NCI-H446 treated with DMSO at 0.1 percent for 48 hours (cell line): ENCODE data around the gene SCAMP2.

Experiments used
- DNase-seq: peaks from one replicate; lab custom pipeline; 2025; lab: John Stamatoyannopoulos, UW

SCAMP2 gene

DNA sequence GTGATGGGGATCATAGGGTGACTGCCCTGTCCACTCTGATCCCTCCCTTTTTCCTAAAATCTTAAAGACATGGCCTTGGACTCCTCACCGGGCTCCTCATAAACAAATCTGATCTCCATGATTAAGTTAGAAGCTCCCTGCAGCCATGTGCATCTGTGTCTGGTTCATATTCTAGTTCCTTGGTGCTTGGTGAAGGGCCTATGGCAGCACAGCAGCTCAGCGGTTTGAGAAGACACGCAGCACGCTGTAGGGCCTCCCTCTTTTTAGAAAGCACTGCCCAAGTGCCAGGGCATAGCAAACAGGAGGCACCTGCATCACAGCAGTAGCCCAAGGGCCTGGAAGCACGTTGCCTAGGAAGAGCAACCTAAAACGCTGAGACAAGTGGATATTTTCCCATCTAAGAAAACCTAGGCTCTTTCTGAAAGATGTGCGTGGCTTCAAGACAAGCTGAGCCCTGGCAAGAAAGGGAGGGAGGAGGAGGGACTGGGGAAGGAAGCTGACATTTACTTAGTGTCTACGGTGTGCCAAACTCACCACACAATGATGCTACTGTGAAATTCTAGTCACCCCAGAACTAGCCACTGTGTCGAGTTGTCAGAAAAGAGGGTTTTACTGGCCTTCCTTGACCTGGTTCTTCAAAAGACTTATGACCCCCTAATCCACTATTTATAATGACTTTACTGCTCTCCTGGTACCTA, 15.3 kb downstream of the SCAMP2 start:
- no peak for DNase-seq

DNA sequence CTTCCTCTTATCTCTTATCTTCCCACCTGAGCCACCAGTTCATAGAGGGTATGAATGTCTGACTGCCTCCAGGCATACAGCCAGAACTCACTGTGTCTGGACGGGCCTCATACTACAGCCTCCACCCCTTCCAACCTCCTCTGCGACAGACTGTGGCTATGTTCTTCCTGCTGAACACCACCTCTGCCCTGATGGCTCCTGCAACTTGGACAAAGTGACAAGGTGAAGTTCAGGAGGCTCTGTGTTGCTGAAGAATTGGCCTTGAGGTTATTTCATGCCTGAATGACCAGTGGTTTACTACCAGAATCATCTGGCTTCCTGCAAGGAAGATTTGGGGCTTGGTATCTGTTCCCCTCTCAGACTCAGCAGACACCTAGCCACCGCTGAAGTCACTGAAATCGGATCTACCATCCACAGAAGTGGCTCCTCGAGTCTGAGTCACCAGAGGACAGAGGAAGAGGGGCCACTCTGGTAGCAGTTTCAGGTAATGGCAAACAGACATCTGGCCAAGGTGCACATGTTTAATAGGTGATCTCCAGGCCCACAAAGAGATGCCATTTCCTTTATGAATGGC, 16.0 kb downstream of the SCAMP2 start:
- no peak for DNase-seq

DNA sequence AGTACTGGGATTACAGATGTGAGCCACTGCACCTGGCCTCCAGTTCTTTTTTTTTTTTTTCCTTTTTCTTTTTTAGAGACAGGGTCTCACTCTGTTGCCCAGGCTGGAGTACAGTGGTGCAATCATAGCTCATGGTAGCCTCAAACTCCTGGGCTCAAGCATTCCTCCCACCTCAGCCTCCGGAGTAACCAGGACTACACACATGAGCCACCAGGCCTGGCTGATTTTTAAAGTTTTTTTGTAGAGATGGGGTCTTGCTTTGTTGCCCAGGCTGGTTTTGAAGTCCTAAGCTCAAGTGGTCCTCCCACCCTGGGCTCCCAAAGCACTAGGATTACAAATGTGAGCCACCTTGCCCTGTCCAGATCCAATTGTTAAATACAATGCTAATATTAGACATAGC, 16.6 kb downstream of the SCAMP2 start:
- no peak for DNase-seq

DNA sequence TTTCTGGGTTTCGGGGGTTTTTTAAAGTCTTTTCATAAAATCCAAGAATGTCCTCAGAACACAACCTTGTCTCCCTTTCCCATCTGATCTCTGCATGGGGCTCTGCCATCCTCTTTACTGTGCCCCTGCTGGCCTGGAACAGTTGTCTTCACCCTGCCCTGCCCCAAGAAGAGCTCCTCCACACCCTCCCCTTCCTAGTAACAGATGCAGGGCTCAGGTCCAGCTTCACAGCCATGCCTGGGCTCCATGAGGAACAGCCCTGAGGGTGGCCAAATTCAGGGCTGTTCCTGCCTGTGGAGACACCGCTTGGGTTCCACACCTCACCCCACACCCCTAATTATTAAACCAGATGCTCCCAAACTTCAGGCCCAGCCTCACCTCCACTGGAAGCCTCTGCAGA, 17.3 kb downstream of the SCAMP2 start:
- DNase-seq, result no peak

DNA sequence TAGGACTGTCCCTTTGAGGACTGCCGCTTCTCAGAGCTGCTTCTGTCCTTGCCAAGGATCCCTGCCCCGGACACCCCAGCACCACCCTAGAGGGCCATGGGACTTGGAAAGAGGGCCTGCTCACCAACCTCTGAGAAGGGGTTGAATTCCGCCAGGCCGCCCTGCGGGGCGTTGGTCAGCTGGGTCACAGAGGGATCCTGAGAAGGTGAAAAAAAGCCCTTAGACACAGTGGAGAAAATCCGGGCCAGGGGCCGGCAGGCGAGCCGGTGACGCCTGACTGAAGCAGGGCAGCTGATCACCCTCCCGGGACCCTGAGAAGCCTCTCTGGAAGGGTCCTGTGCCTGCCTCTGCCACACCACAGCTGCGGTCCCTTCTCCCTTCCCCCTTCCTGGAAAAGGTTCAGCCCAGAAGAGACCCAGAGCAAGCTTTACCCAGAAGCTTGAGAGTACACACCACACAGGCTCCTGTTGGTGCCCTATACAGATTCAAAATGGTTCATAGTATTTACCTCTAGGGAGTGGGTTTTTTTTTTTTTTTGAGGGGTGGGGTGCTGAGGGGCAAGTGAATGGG, 18.6 kb downstream of the SCAMP2 start:
- no peak for DNase-seq

DNA sequence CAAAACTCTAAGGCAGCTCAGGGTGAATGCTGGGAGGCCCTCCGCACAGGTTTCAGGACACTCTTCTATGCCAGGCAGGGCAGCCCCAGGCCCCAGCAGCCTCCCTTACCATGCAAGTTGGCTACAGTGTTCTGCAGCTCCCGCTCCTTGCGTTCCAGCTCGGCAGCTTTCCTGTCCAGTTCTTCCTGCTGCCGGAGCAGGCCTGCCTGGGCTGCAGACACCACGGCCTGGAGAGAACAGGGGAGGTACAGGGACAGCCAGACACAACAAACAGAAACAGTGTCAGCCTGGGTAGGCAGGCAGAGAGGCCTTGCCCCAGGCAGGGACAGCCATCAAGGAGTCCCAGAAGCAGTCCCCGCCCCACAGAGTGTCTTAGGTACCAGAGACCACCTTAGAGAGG, 21.2 kb downstream of the SCAMP2 start:
- no peak for DNase-seq

DNA sequence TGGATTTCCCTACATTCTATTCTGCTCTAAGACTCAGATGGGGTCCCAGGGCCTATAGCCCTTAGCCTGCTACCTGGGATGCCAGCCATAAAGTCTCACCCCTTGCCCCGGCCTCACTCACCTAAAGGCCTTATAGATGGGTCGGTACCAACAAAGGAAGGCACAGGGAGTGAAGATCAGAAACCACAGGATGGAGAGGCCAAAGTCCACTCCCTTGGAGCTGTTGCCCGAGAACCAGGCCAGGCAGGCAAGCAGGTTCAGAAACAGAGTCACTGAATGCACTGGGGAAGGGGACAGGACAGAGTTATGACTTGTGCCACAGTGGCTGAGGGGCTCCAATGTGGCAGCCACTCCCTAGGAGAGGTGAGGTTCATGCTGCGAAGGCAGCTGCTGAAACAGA, 22.8 kb downstream of the SCAMP2 start:
- DNase-seq, result no peak

DNA sequence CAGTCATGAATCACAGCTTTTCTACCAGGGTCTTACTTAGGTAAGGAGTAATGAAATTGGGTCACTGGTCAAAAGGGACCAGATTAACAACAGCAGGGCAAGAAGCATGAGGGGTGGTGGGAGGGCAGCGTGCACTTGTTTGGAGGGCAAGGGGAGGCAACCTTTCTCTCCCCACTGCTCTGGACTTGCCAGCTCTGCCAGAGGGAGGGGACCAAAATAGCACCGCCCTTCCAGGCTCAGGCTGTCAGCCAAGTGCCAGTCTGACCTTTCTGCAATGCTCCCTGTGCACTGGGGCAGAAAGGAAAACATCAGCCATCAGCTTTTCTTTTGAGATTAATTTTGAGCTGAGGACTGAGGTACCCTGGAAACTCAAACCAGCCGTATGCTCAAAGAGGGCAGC, 25.7 kb downstream of the SCAMP2 start:
- DNase-seq, result no peak

DNA sequence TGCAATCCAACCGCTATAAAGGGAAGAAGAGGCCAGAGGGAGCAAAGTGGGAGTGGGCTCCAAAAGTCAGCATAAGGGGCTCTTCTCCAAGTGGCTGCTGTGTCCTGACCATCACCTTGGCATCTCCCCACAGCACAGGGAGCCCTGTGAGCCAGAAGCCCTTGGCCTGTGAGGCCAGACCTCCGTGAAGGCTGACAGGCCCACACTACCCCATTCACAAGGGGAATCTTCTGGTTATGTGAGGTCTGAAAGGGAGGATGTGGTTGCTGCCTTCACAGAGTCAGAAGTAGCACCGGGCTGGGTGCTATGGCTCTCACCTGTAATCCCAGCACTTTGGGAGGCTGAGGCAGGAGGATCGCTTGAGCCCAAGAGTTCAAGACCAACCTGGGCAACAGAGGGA, 27.6 kb downstream of the SCAMP2 start:
- no peak for DNase-seq

DNA sequence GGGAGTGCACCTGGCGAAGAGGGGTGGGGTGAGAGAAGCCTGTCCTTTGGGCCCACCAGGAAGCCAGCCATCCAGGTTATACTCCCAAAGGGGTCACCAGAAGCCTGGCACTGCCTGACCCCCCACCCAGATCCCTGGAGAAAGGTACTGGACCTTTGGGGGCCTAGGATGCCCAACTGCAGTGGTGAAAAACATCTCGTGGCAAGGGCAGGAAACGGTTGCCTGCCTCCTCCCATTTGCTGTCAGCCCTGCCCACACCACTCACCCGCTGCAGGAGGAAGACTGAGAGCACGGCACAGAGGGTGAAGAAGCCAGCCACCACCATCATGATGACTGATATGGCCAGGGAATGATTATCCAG, 28.0 kb downstream of the SCAMP2 start:
- DNase-seq, result no peak

DNA sequence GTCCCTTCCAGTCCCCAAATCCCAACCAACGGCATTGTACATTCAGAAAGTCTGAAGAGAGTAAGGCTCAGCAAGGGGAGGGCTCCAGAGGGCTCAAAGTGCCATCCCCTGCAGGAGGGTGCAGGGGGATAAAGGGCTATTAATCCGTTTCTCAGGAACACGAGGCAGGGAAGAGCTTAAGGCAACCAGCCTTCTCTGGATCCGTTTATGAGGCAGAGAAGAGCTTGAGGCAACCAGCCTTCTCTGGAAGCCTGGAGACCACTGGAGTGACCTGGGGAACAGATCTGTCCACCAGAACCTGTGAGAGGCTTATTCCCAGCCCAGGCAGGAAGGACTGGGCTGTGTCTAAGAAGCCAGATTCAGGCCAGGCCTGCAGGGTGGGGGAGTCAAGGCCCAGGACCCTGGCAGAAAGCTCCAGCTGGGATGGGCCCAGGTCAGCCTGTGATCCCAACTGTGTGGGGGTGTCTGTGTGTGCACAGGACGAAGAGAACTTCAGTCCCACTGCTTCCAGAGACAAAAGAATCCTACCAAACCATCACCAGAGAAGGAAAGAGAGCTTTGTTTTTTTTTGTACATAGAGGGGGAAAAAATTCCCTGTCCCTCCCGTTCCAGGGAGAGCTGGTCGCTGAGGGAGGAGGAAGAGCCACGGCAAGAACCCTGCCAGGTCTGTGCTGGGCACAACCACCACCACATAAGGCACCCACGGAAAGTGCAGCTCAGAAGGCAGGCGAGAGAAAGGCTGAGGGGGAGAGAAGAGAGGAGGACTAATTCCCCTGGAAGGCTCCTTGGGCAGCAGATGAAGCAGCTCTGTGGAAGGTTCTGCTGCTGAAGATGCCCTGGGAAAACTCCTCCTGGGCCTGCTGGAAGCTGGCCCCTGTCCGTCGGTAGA, 28.6 kb downstream of the SCAMP2 start:
- no peak for DNase-seq

DNA sequence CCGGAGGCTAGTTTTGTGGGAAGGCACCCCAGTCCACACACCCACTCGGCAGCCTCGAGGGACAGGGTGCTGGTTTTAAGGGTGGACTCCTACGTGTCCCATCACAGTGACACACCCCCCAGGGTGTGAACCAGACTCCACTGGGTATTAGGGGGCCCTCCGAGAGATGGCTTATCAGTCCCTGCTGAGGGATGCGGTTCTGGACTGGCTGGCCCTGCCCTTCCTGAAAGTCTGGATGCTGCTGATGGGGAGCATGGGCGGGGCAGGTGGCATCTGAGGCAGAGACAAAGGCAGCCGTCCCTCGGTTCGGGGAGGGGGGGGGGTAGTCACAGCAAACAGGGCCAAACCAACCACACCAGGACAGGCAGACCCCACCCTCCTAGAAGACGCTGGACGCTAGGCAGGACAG, 29.3 kb downstream of the SCAMP2 start:
- DNase-seq, result no peak

DNA sequence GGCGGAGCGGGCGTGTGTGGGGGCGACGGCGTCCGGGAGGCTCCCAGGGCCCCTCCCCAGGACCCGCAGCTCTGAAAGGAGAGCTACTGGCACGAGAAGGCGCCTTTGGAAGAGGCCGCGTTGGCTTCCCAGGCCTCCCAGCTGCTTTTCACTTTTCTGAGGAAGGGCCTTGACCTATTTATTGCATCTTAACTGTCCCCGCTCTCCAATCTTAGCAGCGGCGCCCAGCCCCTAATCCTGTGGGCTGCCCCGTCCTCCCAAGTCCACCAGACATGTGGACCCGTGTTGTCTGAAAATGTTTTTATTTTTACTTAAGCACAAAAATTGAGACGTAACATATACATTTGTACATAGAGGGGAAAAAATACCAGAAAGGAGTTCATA, 29.7 kb downstream of the SCAMP2 start:
- no peak for DNase-seq

DNA sequence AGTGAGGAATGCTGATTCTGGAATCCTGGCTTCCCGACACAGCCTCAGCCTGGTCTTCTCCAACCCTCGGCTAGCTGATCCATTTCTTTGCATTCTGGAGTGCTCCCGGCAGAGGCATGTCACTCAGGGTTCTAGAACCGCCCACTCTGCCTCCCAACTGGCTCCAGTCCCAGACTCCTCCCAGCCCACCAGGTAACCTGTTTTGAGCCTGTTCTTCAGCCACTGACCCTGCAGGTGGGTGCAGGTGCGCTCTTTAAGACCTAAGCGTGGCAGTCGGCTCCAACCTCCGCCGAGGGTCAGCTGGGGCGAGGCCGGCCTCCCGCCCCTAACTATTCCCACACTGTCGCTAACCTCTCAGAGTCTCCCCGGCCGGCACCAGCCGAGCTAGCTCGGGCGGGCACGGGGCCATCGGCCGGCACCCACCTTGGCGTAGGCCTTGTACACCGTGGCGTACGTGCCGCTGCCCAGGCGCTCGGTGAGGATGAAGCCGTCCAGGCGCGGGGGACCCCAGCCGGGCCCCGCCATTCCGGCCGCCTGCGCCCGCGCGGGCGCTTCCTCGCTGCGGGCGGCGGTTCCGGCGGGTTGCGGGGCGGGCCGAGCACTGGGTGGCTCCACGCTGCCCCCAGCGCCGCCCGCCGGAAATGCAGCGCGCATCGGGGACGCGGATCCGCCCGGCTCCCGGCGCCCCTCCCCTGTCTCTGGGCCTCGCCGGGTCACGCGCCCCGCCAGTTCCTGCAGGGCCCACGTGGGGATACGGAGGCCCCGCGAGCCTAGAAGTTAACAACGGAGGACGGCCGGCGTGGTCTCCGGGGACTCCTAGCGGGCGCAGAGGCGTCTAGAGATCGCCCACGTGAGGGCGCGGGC, 30.4 kb downstream of the SCAMP2 start, which contains the start of gene ULK3:
Gene ULK3 (minus strand): TSS at position 576 of the 864 bp plus-strand sequence. CDS start 51 bp downstream, at position 525.
- DNase-seq, result peak; percentile 49

DNA sequence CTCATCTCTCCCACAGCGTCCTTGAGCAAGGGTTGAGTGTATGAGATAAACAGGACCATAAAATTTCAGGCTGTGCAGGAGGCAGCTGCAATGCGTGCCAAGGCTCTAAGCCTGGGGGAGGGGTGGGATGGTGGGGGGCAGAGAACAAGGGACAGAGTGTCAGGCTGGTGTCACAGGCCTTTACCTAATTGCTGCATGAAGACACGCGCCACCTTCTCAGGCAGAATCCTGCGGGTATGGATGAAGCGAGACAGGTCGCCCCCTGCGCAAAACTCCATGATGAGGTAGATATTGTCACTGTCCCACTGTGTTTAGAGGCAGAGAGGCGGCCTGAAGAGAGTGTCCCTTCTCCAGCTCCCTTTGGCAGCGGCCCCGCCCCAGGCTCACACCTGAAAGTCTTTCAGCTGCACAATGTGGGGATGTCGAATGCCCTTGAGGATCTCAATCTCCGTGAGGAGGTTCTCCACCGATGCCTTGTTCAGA, 31.2 kb downstream of the SCAMP2 start:
- no peak for DNase-seq

DNA sequence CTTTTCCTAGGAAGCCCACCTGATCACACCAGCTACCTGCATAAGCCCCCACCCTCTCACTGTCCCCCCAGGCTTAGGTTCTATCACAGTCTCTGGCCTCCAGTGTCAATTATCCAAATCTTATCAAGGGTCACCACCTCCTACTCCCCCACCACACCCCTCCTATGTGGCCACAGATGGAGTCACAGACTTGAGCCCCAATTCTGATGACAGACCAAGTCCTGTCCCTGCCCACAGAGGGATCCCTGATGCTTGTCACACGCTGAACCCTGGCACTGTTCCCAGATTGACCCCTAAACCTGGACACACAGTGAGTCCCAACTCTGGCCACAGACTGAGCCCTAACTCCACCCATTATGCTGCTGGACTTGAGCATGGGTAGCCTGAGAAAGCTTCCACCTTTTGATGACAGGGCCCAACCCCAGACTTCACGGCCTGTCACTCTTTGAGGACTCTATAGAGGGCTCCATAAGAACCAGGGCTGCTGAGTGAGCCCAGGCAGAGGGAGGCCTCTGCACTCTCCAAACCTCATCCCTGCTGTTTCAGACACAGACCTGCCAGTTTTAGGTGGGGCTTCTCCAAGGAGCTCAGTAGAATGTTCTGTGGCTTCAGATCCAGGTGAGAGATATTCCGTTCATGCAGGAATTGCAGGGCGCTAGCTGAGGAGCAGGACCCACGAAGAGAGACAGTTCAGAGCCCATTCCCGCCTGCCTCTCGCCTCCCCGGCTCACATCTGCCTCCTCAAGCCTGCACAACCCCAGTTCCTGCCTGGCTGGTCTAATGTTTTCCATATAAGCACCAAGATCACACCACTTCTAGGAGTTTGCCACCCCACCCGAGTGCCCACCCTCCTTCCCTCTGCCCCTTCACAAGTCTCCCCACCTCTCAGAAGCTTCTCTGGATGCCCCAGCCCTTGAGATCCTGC, 32.1 kb downstream of the SCAMP2 start:
- DNase-seq, result no peak

DNA sequence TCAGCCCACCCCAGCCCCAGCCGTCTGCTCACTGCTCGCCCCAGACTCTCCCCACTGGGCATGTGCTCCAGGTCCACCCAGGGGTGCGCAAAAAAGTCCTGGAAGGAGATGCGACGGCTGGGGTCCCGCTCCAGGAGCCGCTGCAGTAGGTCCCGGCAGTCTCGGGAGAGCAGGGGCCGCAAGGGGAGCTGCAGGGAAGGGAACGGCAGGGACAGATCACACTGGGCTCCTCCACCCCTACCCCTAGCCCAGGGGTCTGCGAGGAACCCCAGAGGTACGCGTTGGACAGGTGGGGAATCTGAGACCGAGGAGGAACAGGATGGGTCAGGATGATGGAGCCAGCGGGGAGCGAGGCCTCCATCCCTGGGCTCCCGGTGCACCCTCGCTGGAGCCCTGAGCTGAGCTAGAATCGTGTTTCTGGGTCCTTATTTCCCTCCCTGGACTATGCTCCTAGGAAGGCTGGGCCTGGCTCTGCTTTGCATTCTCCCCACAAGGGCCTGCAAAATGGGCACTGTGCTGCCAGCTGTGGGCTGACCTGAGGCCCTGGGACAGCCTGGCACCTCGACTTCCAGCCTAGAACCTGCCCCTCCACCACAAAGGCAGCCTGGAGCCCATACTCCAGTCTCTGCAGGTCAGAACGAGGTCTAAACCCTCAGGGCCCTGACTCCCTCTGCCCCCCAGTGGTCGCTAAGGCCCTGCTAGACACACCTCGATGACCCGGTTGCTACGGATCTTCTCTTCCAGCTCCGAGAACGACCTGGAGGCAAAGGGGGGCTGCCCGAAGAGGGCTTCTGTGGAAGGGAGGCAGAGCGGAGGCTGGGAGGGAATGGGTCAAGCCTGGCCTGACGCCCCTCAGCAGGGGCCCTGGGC, 33.4 kb downstream of the SCAMP2 start:
- no peak for DNase-seq

DNA sequence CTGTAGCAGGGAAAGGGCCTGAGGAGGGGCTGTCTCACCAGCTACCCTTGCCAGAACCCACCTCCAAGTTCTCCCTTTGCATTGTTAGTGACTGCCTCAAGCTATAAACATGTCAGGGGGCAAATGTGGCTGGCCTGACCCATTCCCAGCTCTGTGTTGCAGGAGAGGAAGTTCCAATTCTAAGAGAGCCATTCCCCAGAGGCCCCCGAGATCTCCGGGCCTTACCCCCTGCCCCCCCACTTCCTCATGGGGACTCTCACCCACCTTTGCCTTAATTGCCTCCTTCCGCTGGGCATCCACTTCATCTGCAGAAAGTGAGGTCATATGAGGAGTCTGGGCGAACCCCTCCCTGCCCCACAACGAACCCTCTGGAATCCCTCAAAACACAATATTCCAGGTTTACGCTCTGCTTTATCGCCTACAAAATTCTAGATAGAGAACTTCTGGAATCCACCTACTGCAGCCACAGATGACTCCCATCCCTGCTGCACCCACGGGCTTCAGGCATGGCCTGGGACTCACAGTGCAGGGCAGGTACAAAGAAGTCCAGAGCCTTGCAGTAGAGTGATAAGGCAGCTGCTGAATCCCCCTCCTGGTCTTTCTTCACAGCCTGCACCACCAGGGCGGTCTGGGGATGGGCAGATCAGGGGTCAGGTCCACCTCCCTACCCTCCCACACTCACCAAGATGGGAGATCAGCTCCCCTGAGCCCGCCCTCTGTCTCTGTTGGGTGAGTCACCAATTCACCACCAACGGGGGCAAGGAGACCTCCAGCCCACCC, 34.2 kb downstream of the SCAMP2 start:
- DNase-seq, result no peak

DNA sequence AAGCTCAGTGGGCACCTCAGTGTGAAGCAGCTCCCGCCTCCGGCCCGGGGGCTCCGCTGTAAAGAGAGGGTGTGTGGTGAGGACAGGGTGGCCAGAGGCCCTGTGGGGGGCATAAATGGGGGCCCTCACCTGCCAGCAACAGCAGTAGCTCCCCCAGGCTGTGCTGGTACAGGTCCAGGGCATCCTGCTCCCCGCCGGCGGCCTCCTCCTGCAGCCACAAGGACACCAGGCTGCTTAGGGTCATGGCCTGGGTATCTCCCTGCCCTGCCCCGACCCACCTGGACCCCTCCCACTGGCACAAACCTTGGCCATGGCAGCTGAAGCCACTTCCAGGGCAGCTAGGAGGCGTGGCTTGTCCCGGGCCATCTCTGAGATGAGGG, 35.0 kb downstream of the SCAMP2 start:
- no peak for DNase-seq
